H9 (cell line): ENCODE data around the gene CCDC38. TPM values are rescaled to one million over a fixed set of nuclear protein-coding genes. Genes with fewer than 3 reads are reported as not detected.

ENCODE experiments used
- DNase-seq: peaks from one replicate; pipeline ENCODE4 v3.0.0-alpha.2; 2017
- H2AFZ ChIP-seq: one replicate; pipeline ENCODE4 v1.6.1; 2013; ENCODE audit warnings: mild to moderate bottlenecking, low read length, control low read depth, moderate library complexity
- H2AK5ac ChIP-seq: 2 replicates; pipeline ENCODE4 v1.6.1; 2013; ENCODE audit warnings: low read length, control low read depth, mixed read lengths; ENCODE audit not compliant: insufficient read length
- H2BK120ac ChIP-seq: one replicate; pipeline ENCODE4 v1.6.1; 2013; ENCODE audit warnings: low read depth, mild to moderate bottlenecking, low read length, control low read depth, inconsistent platforms; ENCODE audit not compliant: poor library complexity, severe bottlenecking
- H2BK12ac ChIP-seq: 2 replicates; pipeline ENCODE4 v1.6.1; 2013; ENCODE audit warnings: low read length, control low read depth, mixed read lengths, low read depth; ENCODE audit not compliant: insufficient read length
- H2BK15ac ChIP-seq: 2 replicates; pipeline ENCODE4 v1.6.1; 2013; ENCODE audit warnings: low read depth, low read length, control low read depth
- H2BK20ac ChIP-seq: one replicate; pipeline ENCODE4 v1.6.1; 2013; ENCODE audit warnings: low read depth, mild to moderate bottlenecking, low read length, control low read depth, inconsistent platforms; ENCODE audit not compliant: poor library complexity, severe bottlenecking
- H2BK5ac ChIP-seq: 2 replicates; pipeline ENCODE4 v1.6.1; 2013; ENCODE audit warnings: low read length, control low read depth, mixed read lengths; ENCODE audit not compliant: insufficient read length
- H3K14ac ChIP-seq: 2 replicates; pipeline ENCODE4 v1.6.1; 2013; ENCODE audit warnings: low read length, control low read depth; ENCODE audit not compliant: insufficient read depth
- H3K18ac ChIP-seq: 2 replicates; pipeline ENCODE4 v1.6.1; 2013; ENCODE audit warnings: low read depth, mild to moderate bottlenecking, mixed read lengths, low read length, control low read depth; ENCODE audit not compliant: insufficient read length
- H3K23ac ChIP-seq: 2 replicates; pipeline ENCODE4 v1.6.1; 2013; ENCODE audit warnings: low read length, control low read depth, mixed read lengths, low read depth; ENCODE audit not compliant: insufficient read length
- H3K23me2 ChIP-seq: 2 replicates; pipeline ENCODE4 v1.6.1; 2013; ENCODE audit warnings: low read depth, mild to moderate bottlenecking, mixed read lengths, low read length, control low read depth; ENCODE audit not compliant: insufficient read length, poor library complexity, severe bottlenecking
- H3K27ac ChIP-seq: 2 replicates; pipeline ENCODE4 v1.5.1; 2013; ENCODE audit warnings: low read length, control low read depth, mixed read lengths, low read depth; ENCODE audit not compliant: insufficient read length
- H3K27me3 ChIP-seq: 2 replicates; pipeline ENCODE4 v1.6.1; 2013; ENCODE audit warnings: low read length, control low read depth, inconsistent platforms; ENCODE audit not compliant: insufficient read depth
- H3K4ac ChIP-seq: 2 replicates; pipeline ENCODE4 v1.6.1; 2013; ENCODE audit warnings: low read depth, mild to moderate bottlenecking, control low read depth, inconsistent platforms, low read length, moderate library complexity
- H3K4me1 ChIP-seq: 2 replicates; pipeline ENCODE4 v1.6.1; 2013; ENCODE audit warnings: low read length, control low read depth, inconsistent platforms; ENCODE audit not compliant: insufficient read depth
- H3K4me2 ChIP-seq: 2 replicates; pipeline ENCODE4 v1.6.1; 2013; ENCODE audit warnings: low read length, control low read depth, mixed read lengths; ENCODE audit not compliant: insufficient read length, insufficient read depth
- H3K56ac ChIP-seq: 2 replicates; pipeline ENCODE4 v1.6.1; 2013; ENCODE audit warnings: low read depth, mild to moderate bottlenecking, mixed read lengths, low read length, control low read depth; ENCODE audit not compliant: insufficient read length
- H3K79me1 ChIP-seq: 2 replicates; pipeline ENCODE4 v1.6.1; 2013; ENCODE audit warnings: low read depth, mild to moderate bottlenecking, moderate library complexity, low read length, control low read depth, inconsistent platforms; ENCODE audit not compliant: insufficient read depth, poor library complexity, severe bottlenecking
- H3K79me2 ChIP-seq: 2 replicates; pipeline ENCODE4 v1.6.1; 2013; ENCODE audit warnings: low read length, control low read depth, inconsistent platforms; ENCODE audit not compliant: insufficient read depth
- H3K9ac ChIP-seq: 2 replicates; pipeline ENCODE4 v1.6.1; 2013; ENCODE audit warnings: low read length, control low read depth, mixed read lengths; ENCODE audit not compliant: insufficient read length; ENCODE audit errors: extremely low read depth
- H3K9me3 ChIP-seq: one replicate; pipeline ENCODE4 v1.6.1; 2013; ENCODE audit warnings: low read depth, low read length, inconsistent platforms; ENCODE audit not compliant: control insufficient read depth
- H3T11ph ChIP-seq: one replicate; pipeline ENCODE4 v1.6.1; 2013; ENCODE audit warnings: mild to moderate bottlenecking, low read length, control low read depth, inconsistent platforms
- H4K20me1 ChIP-seq: one replicate; pipeline ENCODE4 v1.6.1; 2013; ENCODE audit not compliant: control insufficient read depth, insufficient read length, insufficient read depth
- H4K5ac ChIP-seq: 2 replicates; pipeline ENCODE4 v1.6.1; 2013; ENCODE audit warnings: low read depth, mild to moderate bottlenecking, mixed read lengths, low read length, control low read depth; ENCODE audit not compliant: insufficient read length
- H4K8ac ChIP-seq: replicated peaks from 2 replicates; pipeline ENCODE4 v1.6.1; 2013; ENCODE audit warnings: low read length, control low read depth, mixed read lengths, low read depth; ENCODE audit not compliant: insufficient read length
- H4K91ac ChIP-seq: 2 replicates; pipeline ENCODE4 v1.6.1; 2013; ENCODE audit warnings: low read depth, mild to moderate bottlenecking, moderate library complexity, mixed read lengths, low read length, control low read depth; ENCODE audit not compliant: insufficient read length
- H3K27ac Mint-ChIP-seq, 3 experiments: 2 replicates in 2 of 3; 3 replicates in 1 of 3; pipeline ENCODE4 v1.8.0; 2020 to 2021; ENCODE audit warnings: mixed read lengths in 3 of 3, mild to moderate bottlenecking in 1 of 3, moderate library complexity in 1 of 3
- H3K27me3 Mint-ChIP-seq: 2 replicates; pipeline ENCODE4 v1.8.0; 2021; ENCODE audit warnings: low read depth, mild to moderate bottlenecking, moderate library complexity, mixed read lengths
- H3K36me3 Mint-ChIP-seq, 3 experiments: 2 replicates in 2 of 3; 3 replicates in 1 of 3; pipeline ENCODE4 v1.8.0; 2020 to 2021; ENCODE audit warnings: low read depth in 3 of 3, mixed read lengths in 3 of 3; ENCODE audit not compliant: insufficient read depth in 1 of 3
- H3K4me1 Mint-ChIP-seq, 2 experiments: 2 replicates each; pipeline ENCODE4 v1.8.0; 2020; ENCODE audit warnings: mixed read lengths in 2 of 2
- H3K4me3 Mint-ChIP-seq, 2 experiments: 2 replicates in 1 of 2; 3 replicates in 1 of 2; pipeline ENCODE4 v1.8.0; 2020 to 2021; ENCODE audit warnings: mild to moderate bottlenecking in 2 of 2, mixed read lengths in 2 of 2, moderate library complexity in 1 of 2
- H3K9me3 Mint-ChIP-seq, 2 experiments: 2 replicates in 1 of 2; 3 replicates in 1 of 2; pipeline ENCODE4 v1.8.0; 2020; ENCODE audit warnings: mild to moderate bottlenecking in 2 of 2, mixed read lengths in 2 of 2, moderate library complexity in 1 of 2
- WGBS: extraction: QIAGEN DNeasy Blood & Tissue Kit; methylation state at CpG from one replicate; pipeline ENCODE4 v1.1.7; 2013; ENCODE audit warnings: missing lambda C conversion rate, low lambda C conversion rate, mixed read lengths; ENCODE audit not compliant: insufficient read length; ENCODE audit errors: extremely low coverage; 5-methylcytosine and 5-hydroxymethylcytosine counted together
- total RNA-seq: library from RNA; stranded (reverse); gene quantifications from 2 replicates; pipeline ENCODE4 v1.2.1, GENCODE V29; 2021
- TF ChIP-seq, protein P1 (sequence below): fragments of 200-600 bp; sonication (generic); conservative IDR thresholded peaks from 3 replicates; pipeline ENCODE4 v1.8.0; 2021; ENCODE audit warnings: antibody characterized with exemption, mild to moderate bottlenecking

The CCDC38 gene
- total RNA-seq, 1 experiment from 2014 or later, result not detected

- H3K23me2 ChIP-seq, result no peaks in the 10 kb centered on the region
- no peak overlapping the region for H3K18ac ChIP-seq
- no peak overlapping the region for H3K23ac ChIP-seq
- H4K5ac ChIP-seq, result no peak overlapping the region
- no peaks in the 10 kb centered on the region for H3K27me3 ChIP-seq
- Mint-ChIP-seq H3K27me3 (no peaks in the 10 kb centered on the region), H3K9me3 (peaks cover 2 to 5% of the 10 kb centered on the region in 2 experiments; a peak in 4 of 5 replicates), H3K4me3 (no peak overlapping the region), H3K4me1 (no peaks in the 10 kb centered on the region), H3K36me3 (peaks cover 2 to 8% (median 4%) of the 10 kb centered on the region in 3 experiments; a peak in 2 of 7 replicates), H3K27ac (no peak overlapping the region)
- H2BK12ac ChIP-seq, result no peak overlapping the region
- H3K9me3 ChIP-seq, result no peaks in the 10 kb centered on the region
- no peaks in the 10 kb centered on the region for H3K79me2 ChIP-seq
- H3K79me1 ChIP-seq, result no peaks in the 10 kb centered on the region
- no peak overlapping the region for H3K27ac ChIP-seq
- no peak for DNase-seq
- no CpG with 5 or more reads among the region's 1 CpG for WGBS
- no peaks in the 10 kb centered on the region for H3K4me1 ChIP-seq
- H4K8ac ChIP-seq, result no peak overlapping the region
- no peak overlapping the region for H2BK120ac ChIP-seq
- H3K4me2 ChIP-seq, result no peak overlapping the region
- no peak overlapping the region for H2AFZ ChIP-seq
- no peak overlapping the region for H4K91ac ChIP-seq
- H2BK20ac ChIP-seq, result no peak overlapping the region
- no peak overlapping the region for H3K9ac ChIP-seq
- H2AK5ac ChIP-seq, result no peak overlapping the region
- H2BK15ac ChIP-seq, result no peak overlapping the region
- H3T11ph ChIP-seq, result no peak overlapping the region
- H2BK5ac ChIP-seq, result no peak overlapping the region
- no peak overlapping the region for H3K56ac ChIP-seq
- H3K14ac ChIP-seq, result no peak overlapping the region
- H3K4ac ChIP-seq, result no peak overlapping the region
- H4K20me1 ChIP-seq, result no peaks in the 10 kb centered on the region
- TF ChIP-seq, protein P1, sequence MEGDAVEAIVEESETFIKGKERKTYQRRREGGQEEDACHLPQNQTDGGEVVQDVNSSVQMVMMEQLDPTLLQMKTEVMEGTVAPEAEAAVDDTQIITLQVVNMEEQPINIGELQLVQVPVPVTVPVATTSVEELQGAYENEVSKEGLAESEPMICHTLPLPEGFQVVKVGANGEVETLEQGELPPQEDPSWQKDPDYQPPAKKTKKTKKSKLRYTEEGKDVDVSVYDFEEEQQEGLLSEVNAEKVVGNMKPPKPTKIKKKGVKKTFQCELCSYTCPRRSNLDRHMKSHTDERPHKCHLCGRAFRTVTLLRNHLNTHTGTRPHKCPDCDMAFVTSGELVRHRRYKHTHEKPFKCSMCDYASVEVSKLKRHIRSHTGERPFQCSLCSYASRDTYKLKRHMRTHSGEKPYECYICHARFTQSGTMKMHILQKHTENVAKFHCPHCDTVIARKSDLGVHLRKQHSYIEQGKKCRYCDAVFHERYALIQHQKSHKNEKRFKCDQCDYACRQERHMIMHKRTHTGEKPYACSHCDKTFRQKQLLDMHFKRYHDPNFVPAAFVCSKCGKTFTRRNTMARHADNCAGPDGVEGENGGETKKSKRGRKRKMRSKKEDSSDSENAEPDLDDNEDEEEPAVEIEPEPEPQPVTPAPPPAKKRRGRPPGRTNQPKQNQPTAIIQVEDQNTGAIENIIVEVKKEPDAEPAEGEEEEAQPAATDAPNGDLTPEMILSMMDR, result no peak
These were observed 61.5 kb downstream of the CCDC38 start for GRCh38 chr12:95880895-95881294.
